GM19455 (cell line): ENCODE measurements around the gene HCAR3.
"Not testable (repeated sequence)": the region's sequence is repeated elsewhere in the genome, so short reads cannot be mapped to it uniquely, and the experiment has no call there.

ENCODE experiments used
- ATAC-seq: cut with Tn5 transposase; IDR thresholded peaks from one replicate; pipeline ENCODE4 v1.9.1; 2021; ENCODE audit not compliant: unreplicated experiment

The HCAR3 gene

DNA sequence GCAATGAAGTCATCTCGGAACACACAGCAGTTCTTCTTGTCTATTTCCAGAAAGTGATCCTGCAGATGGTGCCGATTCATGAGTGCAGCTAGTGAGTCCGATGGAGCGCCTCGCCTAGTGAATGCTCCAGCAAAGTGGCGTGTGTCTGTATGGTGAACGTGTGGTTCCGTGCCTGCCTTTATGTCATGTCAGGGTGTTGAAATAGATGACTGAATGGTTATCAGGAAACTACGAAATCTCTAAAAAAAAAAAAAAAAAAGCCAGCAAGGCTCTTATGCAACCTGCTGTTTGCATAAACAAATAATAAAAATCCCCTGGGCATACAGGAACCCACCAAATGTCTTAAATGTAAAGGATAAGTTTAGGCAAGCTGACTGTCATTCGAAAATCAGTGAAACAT is at the start of gene HCAR3:
Gene HCAR3 (minus strand): TSS at position 154 of the 400 bp plus-strand sequence. CDS start 74 bp downstream, at position 80.
- not testable (repeated sequence) for ATAC-seq

DNA sequence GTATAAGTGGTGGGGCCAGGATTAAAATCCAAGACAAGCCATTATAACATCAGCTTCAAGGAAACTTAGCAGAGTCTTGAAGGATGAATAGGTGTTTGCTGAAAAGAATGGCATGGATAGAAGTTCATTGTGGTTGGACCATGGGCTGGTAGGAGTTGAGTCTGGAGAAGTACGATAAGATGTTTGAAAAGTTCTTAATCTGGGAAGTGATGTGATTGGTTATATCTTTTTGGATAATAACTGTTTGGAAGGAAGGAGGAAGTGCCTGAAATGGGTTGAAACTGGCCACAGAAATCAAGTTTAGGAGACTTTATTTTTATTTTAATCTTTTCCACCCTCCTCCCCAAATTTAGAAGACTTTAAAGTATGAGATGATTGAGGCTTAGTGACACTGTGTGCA is 41.0 kb upstream of the HCAR3 start:
- ATAC-seq: no peak

DNA sequence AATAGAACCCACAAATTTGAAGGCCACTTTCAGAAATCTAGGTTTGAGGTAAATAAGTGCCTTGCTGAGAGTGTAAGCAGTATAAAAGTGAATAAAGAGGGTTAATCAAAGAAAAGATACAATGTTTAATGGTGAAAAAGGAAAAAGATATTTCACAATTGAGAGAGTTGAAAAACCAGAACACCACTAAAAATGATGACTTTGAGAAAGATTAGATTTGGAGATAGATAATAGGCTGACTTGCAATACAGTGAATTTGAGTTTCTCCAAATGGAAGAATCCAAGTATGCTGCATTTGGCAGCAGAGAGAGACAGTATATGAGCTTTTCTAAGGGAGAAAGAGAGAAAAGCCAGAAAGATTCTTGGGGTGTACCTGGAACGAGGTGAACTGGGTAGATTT is 38.2 kb upstream of the HCAR3 start:
- ATAC-seq: no peak

- ATAC-seq: no peak
Observed at GRCh38 chr12:122753319-122753650, 36.7 kb upstream of the HCAR3 start.

DNA sequence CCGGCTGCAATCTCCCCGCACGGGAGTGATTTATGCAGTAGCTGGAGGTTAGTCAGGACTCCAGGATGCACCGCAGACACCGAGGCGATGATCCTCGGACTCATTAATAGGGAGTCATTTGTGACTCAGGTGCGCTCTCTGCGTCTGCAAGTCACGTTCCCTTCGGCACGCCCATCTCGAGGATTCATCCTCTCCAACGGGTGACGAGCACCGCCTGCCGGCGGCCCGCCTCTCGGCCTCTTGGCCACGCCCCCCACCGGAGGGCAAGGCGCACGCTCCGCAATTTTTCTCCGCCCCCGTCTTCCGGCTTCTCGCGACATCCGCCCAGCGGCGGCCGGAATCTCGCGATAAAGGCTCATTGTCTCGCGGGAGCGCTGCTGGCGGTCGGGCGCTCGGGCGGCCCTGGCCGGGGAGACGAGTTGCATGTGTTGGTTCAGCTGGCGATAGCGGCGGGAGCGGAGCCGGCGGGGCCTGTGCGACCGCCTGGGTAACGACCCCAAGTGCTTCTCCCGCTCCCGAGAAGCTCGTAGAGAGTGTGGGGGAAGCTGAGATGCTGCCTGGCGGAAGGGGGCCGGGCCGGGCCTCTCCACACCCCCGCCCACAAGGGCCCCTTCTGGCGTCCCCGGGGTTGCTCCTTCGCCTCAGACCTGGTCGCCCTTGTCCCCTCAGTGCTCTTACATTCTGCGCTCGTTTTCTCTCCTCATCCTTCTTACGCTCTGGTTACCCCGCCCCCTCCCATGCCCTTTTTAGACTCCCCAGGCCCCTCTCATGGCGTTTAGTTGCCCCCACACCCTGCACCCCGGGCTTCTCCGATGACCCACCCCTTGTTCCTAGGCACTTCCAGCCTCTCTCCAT is 36.1 kb upstream of the HCAR3 start, which contains the start of gene DENR:
Gene DENR (plus strand): TSS at position 361 of the 855 bp plus-strand sequence. CDS start 878 bp downstream, outside the sequence.
- ATAC-seq: peak; percentile 91

GRCh38 chr12:122750781-122751515 is 34.3 kb upstream of the HCAR3 start:
- not testable (repeated sequence) for ATAC-seq

DNA sequence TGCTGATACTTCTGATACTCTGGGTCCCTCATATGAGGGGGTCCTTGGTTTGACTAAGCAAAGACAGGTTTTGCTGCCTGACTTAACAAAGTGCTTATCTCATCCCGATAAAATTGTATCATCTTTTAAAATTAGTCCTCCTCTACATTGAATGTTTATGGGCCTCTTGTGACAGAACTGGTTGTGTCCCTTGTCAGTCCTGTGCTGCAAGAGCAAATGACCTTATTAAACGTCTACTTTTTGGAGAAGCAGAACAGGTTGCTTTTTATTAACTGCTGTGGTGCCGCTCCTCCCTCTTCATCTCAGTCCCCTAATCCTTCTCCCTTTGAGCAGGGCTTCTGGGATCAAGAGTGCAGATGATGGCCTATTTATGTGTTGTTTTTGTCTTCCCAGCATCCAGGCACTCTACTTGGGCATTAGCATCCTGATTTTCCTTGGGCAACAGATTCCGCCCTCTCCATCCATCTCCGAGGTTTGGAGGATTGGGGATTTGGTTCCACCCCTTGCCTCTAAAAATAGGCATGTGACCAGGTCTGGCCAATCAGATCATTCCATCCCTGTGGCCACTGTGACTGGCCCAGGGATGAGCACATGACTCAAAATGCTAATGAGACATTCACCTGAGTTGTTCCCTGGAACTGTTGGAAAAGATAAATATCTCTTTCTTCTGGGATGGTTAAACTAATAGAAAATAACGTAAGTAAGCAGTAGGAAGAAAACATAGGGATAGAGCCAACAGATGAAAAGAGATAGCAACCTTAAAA is 33.1 kb upstream of the HCAR3 start:
- no peak for ATAC-seq

- ATAC-seq: no peak
Observed at GRCh38 chr12:122747224-122748135, 30.9 kb upstream of the HCAR3 start.

- ATAC-seq: no peak
Observed at GRCh38 chr12:122743895-122744525, 27.4 kb upstream of the HCAR3 start.

- no peak for ATAC-seq
Observed at GRCh38 chr12:122740351-122740750, 23.7 kb upstream of the HCAR3 start.

- no peak for ATAC-seq
Observed at GRCh38 chr12:122738571-122738970, 22.0 kb upstream of the HCAR3 start.

- no peak for ATAC-seq
Observed at GRCh38 chr12:122732611-122733010, 16.0 kb upstream of the HCAR3 start.

DNA sequence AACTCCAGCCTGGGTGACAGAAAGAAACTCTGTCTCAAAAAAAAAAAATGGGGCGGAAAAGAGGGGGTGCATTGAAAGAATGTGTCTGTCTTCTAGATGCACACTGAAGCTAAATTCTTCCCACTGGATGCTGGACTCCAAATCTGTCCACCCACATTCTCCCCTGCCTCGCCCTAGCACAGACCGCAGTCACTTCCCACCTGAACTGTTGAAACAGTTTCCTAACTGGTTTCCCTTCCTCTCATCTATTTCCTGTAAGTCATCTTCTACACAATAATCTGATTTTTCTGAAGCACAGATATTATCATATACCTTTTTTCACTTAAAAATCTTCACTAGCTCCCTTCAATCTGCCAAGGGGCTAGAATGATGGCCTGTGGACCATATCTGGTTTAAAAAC is 15.6 kb upstream of the HCAR3 start:
- ATAC-seq: no peak

DNA sequence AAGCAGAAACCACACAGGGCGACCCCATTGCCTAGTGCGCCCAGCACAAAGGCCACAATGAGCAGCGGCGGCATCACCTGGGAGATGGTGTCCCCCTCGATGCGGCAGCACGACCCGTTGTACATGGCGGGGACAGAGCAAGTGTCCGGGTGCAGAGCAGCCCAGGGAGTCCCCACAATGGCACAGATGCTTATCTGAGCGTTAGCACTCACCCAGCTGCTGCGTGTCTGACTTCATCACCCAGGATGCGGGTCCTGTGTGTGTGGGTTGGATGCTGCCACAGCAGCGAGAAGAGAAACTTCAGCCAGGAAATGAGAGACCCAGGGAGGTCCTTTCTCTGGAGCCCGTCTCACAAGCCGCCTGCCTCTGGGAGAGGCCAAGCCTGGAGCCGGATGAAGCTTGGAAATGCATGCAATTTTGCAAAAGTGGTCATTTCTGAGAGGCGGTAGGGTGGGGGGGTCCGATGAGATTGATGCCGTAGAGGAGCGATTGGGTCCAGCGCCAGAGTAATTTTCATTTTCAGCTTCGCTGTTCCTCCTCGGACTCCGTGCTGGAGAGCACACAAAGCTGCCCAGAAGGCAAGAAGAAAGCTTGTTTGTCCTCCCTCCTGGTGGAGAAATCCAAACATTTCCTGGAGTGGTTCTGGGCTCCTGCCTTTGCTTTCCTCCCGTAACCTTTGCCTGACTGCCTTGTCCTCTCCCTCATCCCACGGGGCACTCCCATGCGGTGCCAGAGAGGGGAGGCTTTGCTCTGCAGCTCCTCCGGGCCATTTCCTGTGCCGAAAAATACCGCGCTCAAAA is 13.8 kb upstream of the HCAR3 start, which contains the start of gene HCAR1:
Gene HCAR1 (minus strand): TSS at position 630 of the 800 bp plus-strand sequence. CDS start 505 bp downstream, at position 125.
- no peak for ATAC-seq

DNA sequence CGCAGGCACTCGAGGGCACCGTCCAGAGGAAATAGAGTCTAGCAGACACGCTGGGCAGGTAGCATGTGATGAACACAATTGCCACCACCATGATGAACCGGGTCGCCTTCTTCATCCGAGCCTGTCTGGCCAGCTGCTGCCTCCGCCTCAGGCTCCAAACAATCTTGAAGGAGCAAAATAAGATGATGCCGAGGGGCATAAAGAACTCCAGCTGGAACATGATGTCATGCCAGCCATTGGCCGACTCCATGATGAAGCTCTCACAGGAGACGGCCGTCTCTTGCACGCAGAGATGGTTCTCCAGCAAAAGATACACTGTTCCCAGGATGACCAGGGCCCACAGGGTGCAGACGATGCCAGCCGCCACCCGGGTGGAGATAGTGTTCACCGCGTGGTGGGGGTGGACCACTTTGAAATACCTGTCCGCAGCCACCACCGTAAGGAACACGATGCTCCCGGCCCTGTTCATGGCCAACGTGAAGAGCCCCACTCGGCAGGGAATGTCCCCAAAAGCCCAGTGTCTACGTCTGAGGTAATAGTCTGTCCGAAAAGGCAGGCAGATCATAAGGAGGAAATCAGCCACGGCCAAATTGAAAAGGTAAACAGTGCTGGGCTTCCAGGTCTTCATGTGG is 13.1 kb upstream of the HCAR3 start:
- no peak for ATAC-seq

- ATAC-seq: no peak
Observed at GRCh38 chr12:122726080-122726558, 9.5 kb upstream of the HCAR3 start.

- no peak for ATAC-seq
Observed at GRCh38 chr12:122725452-122726079, 9.0 kb upstream of the HCAR3 start.
